Breast epithelium (tissue), 4 donors: ENCODE data around the gene A4GALT. TPM values are rescaled to one million over a fixed set of nuclear protein-coding genes. Genes with fewer than 3 reads are reported as not detected.
A peak's percentile ranks its signal among the peaks of the same experiment; 100 is the strongest.

Source experiments
- DNase-seq, 2 donors: peaks; one replicate each; pipeline ENCODE4 v3.0.0-alpha.2; 2019; ENCODE audit warnings: low spot score in 2 of 2
- H3K27ac ChIP-seq, 2 donors: fragments of 200-600 bp; sonication (generic) in 1 of 2; one replicate each; pipeline ENCODE4 v1.5.1; 2016 to 2019; ENCODE audit warnings: mild to moderate bottlenecking in 1 of 2
- H3K27me3 ChIP-seq, 2 donors: fragments of 200-600 bp; sonication (generic) in 1 of 2; one replicate each; pipeline versions ENCODE4 v1.5.1 to v1.6.0; 2017 to 2019; ENCODE audit warnings: control low read depth in 1 of 2, mild to moderate bottlenecking in 1 of 2
- H3K36me3 ChIP-seq: fragments of 200-600 bp; one replicate; pipeline ENCODE4 v1.5.1; 2019
- H3K4me1 ChIP-seq, 2 donors: fragments of 200-600 bp; sonication (generic); one replicate each; pipeline ENCODE4 v1.5.1; 2016 to 2019; ENCODE audit warnings: control low read depth in 1 of 2
- H3K4me3 ChIP-seq, 3 donors: fragments of 200-600 bp; sonication (generic); 1 replicate in 2 of 3; 2 replicates in 1 of 3; pipeline ENCODE4 v1.5.1; 2016 to 2019; ENCODE audit warnings: mild to moderate bottlenecking in 3 of 3, moderate library complexity in 2 of 3
- H3K9me3 ChIP-seq, 2 donors: fragments of 200-600 bp; sonication (generic) in 1 of 2; one replicate each; pipeline ENCODE4 v1.5.1; 2016 to 2019; ENCODE audit warnings: control low read depth in 1 of 2
- CTCF ChIP-seq, 3 donors: fragments of 450-650 bp; IDR thresholded peaks; one replicate each; pipeline ENCODE4 v1.5.1; 2016 to 2017; ENCODE audit warnings: antibody characterized with exemption in 3 of 3, mild to moderate bottlenecking in 3 of 3, moderate library complexity in 3 of 3
- POLR2A ChIP-seq: fragments of 450-650 bp; IDR thresholded peaks from one replicate; pipeline ENCODE4 v1.6.1; 2016; ENCODE audit warnings: antibody characterized with exemption, mild to moderate bottlenecking, moderate library complexity
- POLR2AphosphoS5 ChIP-seq, 3 donors: sonication (generic); formaldehyde crosslinking; IDR thresholded peaks; one replicate each; pipeline ENCODE4 v1.6.1; 2017; ENCODE audit warnings: antibody characterized with exemption in 3 of 3
- intact Hi-C: fragments of 100-400 bp; cut with DNase I; formaldehyde crosslinking; loops from one replicate; pipeline ENCODE4 v1.15.1; 2023; ENCODE audit warnings: low total_unique reads
- total RNA-seq, 3 donors: library from RNA; depleted of rRNA; stranded (reverse); fragments of >200 nt; gene quantifications; one replicate each; pipeline ENCODE4 v1.1.0, GENCODE V29; 2016

A4GALT gene
- total RNA-seq, 3 donors from 2014 or later = 6.6 to 32.8 (median 22.9) TPM

GRCh38 chr22:42701694-42702093 is 19.0 kb downstream of the A4GALT start:
- DNase-seq = no peak
- H3K4me3 ChIP-seq = no peak overlapping the region
- no peaks in the 10 kb centered on the region for H3K9me3 ChIP-seq
- no peaks in the 10 kb centered on the region for H3K36me3 ChIP-seq
- TF ChIP-seq CTCF (IDR thresholded peaks at IDR 0.05) (no peak), POLR2AphosphoS5 (IDR thresholded peaks at IDR 0.05) (no peak), POLR2A (no peak)
- no peaks in the 10 kb centered on the region for H3K27me3 ChIP-seq
- intact Hi-C loops = no loop called here
- H3K27ac ChIP-seq = no peak overlapping the region
- H3K4me1 ChIP-seq = no peaks in the 10 kb centered on the region

- Histone ChIP-seq H3K27ac (peak overlapping the region in 1 of 2 donors; percentile 53), H3K36me3 (no peaks in the 10 kb centered on the region), H3K4me1 (no peaks in the 10 kb centered on the region), H3K27me3 (no peaks in the 10 kb centered on the region), H3K4me3 (no peak overlapping the region), H3K9me3 (no peaks in the 10 kb centered on the region)
- TF ChIP-seq CTCF (IDR thresholded peaks at IDR 0.05) = no peak
- no peak for TF ChIP-seq POLR2AphosphoS5 (IDR thresholded peaks at IDR 0.05)
- TF ChIP-seq POLR2A = no peak
- intact Hi-C loops = no loop called here
- no peak for DNase-seq
Observed at GRCh38 chr22:42700901-42701300, 19.8 kb downstream of the A4GALT start.

DNA sequence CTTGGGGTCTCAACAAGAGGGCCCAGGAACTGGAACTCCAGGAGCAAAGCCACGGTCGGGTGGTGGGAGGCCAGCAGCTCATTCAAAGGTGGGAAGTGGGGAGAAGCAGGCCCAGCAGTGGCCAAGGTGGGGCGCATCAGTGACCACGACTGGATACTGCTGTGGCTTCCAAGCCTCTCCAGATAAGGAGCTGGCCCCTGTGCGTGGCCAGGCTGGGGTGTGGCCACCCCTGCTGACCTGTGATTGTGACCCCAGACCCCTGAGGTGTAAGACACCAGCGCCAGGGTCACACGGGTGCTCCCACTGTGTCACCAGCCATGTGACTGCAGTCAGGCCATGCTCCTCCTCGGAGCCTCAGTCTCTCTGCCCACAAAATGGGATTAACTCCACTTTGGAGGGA is 20.3 kb downstream of the A4GALT start:
- Histone ChIP-seq H3K4me1 (no peaks in the 10 kb centered on the region), H3K27ac (peak overlapping the region in 1 of 2 donors; percentile 53), H3K36me3 (no peaks in the 10 kb centered on the region), H3K9me3 (no peaks in the 10 kb centered on the region), H3K4me3 (no peak overlapping the region), H3K27me3 (no peaks in the 10 kb centered on the region)
- DNase-seq = no peak
- TF ChIP-seq CTCF (IDR thresholded peaks at IDR 0.05) (no peak), POLR2A (no peak), POLR2AphosphoS5 (IDR thresholded peaks at IDR 0.05) (no peak)
- intact Hi-C loops = no loop called here

- intact Hi-C loops = loop anchor here (5.0 kb wide), 1 partner anchor 48 kb away; no protein-coding TSS in a partner anchor
- Histone ChIP-seq H3K9me3 (no peaks in the 10 kb centered on the region), H3K27ac (peak overlapping the region in 1 of 2 donors; percentile 53), H3K36me3 (no peaks in the 10 kb centered on the region), H3K4me3 (no peak overlapping the region), H3K4me1 (no peaks in the 10 kb centered on the region), H3K27me3 (no peaks in the 10 kb centered on the region)
- no peak for TF ChIP-seq POLR2AphosphoS5 (IDR thresholded peaks at IDR 0.05)
- TF ChIP-seq POLR2A = no peak
- no peak for TF ChIP-seq CTCF (IDR thresholded peaks at IDR 0.05)
- no peak for DNase-seq
Observed at GRCh38 chr22:42699976-42700352, 20.7 kb downstream of the A4GALT start.

DNA sequence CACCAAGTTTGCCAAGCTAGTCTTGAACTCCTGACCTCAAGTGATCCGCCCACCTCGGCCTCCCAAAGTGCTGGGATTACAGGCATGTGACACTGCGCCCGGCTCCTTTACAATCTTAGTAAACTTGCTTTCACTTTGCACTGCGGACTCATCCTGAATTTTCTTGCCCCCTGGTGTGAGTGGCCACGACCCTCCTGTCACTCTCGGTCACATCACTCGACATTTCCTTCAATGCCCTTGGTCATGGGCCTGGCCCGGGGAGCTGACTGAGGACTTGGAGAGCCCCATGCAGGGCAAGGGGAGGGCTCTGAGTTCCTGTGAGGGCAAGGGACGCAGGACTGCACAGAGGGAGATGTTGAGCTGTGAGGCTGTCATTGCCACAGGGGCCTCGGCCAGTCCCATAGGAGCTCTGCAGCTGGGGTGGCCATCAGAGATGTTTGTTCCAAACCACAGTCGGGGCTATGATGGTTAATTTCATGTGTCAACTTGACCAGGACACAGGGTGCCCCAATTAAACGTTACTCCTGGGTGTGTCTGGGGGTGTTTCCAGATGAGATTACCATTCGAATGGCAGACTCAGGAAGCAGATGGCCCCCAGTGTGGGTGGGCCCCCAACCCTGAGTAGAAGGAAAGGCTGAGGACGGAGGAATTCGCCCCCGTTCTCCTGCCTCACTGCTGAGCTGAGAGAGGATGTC is 21.2 kb downstream of the A4GALT start:
- no peak overlapping the region for H3K4me3 ChIP-seq

More for the DNA sequence above, 21.2 kb downstream of the A4GALT start:
- no peaks in the 10 kb centered on the region for H3K9me3 ChIP-seq
- no peak for DNase-seq
- TF ChIP-seq CTCF (IDR thresholded peaks at IDR 0.05) = no peak
- intact Hi-C loops = loop anchor here (5.0 kb wide), 1 partner anchor 47 kb away; no protein-coding TSS in a partner anchor
- no peaks in the 10 kb centered on the region for H3K36me3 ChIP-seq
- H3K4me1 ChIP-seq = no peaks in the 10 kb centered on the region
- peak overlapping the region in 1 of 2 donors; percentile 53 for H3K27ac ChIP-seq
- H3K27me3 ChIP-seq = no peaks in the 10 kb centered on the region
